ENCODE measurements around the gene IFFO2.

IFFO2 gene

GRCh38 chr1:18949686-18950400 is 6.6 kb downstream of the IFFO2 start:
- peak; percentile 46 for DNase-seq

GRCh38 chr1:18948913-18949685 is 7.4 kb downstream of the IFFO2 start:
- no peak for DNase-seq

- peak; percentile 70 for DNase-seq
Observed at GRCh38 chr1:18948048-18948912, 8.2 kb downstream of the IFFO2 start.

GRCh38 chr1:18947570-18947969 is 8.9 kb downstream of the IFFO2 start:
- DNase-seq, result no peak

- no peak for DNase-seq
Observed at GRCh38 chr1:18946550-18947381, 9.7 kb downstream of the IFFO2 start.

- DNase-seq, result no peak
Observed at GRCh38 chr1:18945401-18945849, 11.1 kb downstream of the IFFO2 start.

GRCh38 chr1:18944810-18945209 is 11.7 kb downstream of the IFFO2 start:
- no peak for DNase-seq

GRCh38 chr1:18943914-18944572 is 12.4 kb downstream of the IFFO2 start:
- DNase-seq, result no peak

GRCh38 chr1:18943162-18943561 is 13.3 kb downstream of the IFFO2 start:
- DNase-seq, result no peak

- no peak for DNase-seq
Observed at GRCh38 chr1:18942340-18942739, 14.1 kb downstream of the IFFO2 start.

- DNase-seq, result no peak
Observed at GRCh38 chr1:18941221-18942141, 15.0 kb downstream of the IFFO2 start.

GRCh38 chr1:18940303-18941020 is 16.0 kb downstream of the IFFO2 start:
- no peak for DNase-seq

GRCh38 chr1:18939398-18940302 is 16.8 kb downstream of the IFFO2 start:
- DNase-seq, result no peak

GRCh38 chr1:18938707-18939070 is 17.8 kb downstream of the IFFO2 start:
- DNase-seq, result no peak

GRCh38 chr1:18938008-18938706 is 18.3 kb downstream of the IFFO2 start:
- no peak for DNase-seq

GRCh38 chr1:18937539-18937938 is 18.9 kb downstream of the IFFO2 start:
- no peak for DNase-seq

- no peak for DNase-seq
Observed at GRCh38 chr1:18936814-18937481, 19.5 kb downstream of the IFFO2 start.

GRCh38 chr1:18936471-18936813 is 20.0 kb downstream of the IFFO2 start:
- no peak for DNase-seq
